IMR-90 (cell line): ENCODE results near the gene WDR1. TPM values are rescaled to one million over a fixed set of nuclear protein-coding genes. Genes with fewer than 3 reads are reported as not detected.

Experiments used
- CTCF ChIP-seq: conservative IDR thresholded peaks from 2 replicates; pipeline ENCODE4 v1.5.1; 2012; ENCODE audit warnings: mild to moderate bottlenecking, low read depth, low read length, improper control_type of control experiment
- MXI1 ChIP-seq: IDR thresholded peaks from 2 replicates; pipeline ENCODE4 v1.6.1; 2012; ENCODE audit warnings: low read depth, mild to moderate bottlenecking, low read length, moderate library complexity, borderline replicate concordance
- NFE2L2 ChIP-seq: fragments of 150-350 bp; IDR thresholded peaks from 2 replicates; pipeline ENCODE4 v1.6.1; 2016; ENCODE audit warnings: low read depth, mild to moderate bottlenecking, low read length
- polyA plus RNA-seq, 3 experiments: library from polyadenylated mRNA; depleted of rRNA; stranded (reverse); fragments of >200 nt; gene quantifications; 2 replicates each; pipeline ENCODE4 v1.2.3, GENCODE V29; 2012; ENCODE audit warnings: low replicate concordance in 1 of 3
- total RNA-seq: library from RNA; depleted of rRNA; stranded (reverse); fragments of >200 nt; gene quantifications from 2 replicates; pipeline ENCODE4 v1.2.3, GENCODE V29; 2012

The WDR1 gene
- total and polyA plus RNA-seq, 2 of the 4 experiments (the other 2 are of a cell fraction), result 725 to 992 TPM

GRCh38 chr4:10122236-10122932, 5.8 kb upstream of the WDR1 start (continued):
- TF ChIP-seq MXI1 (no peak), CTCF (no peak), NFE2L2 (no peak)
